Endothelial cell of umbilical vein (primary cell): ENCODE results near the gene ASCL4. TPM values are rescaled to one million over a fixed set of nuclear protein-coding genes. Genes with fewer than 3 reads are reported as not detected.

Experiments
- BruUV-seq: library from RNA; stranded (reverse); fragments of 400-500 nt; replicated peaks from 2 replicates; lab custom pipeline; 2021; lab: Mats Ljungman, UMichigan
- CTCF ChIA-PET: fragments of 300-600, 350-600 bp; sonication (Branson Sonifier 250); formaldehyde crosslinking; loops from one replicate; lab custom pipeline; 2021; ENCODE audit warnings: antibody characterized with exemption, inconsistent platforms; lab: Charles Lee
- POLR2A ChIA-PET: fragments of 300-600, 350-600 bp; sonication (Branson Sonifier 250); formaldehyde crosslinking; loops from one replicate; lab custom pipeline; 2021; ENCODE audit warnings: antibody characterized with exemption, inconsistent platforms; lab: Charles Lee
- DNase-seq: peaks from one replicate; pipeline ENCODE4 v3.0.0-alpha.2; 2011; ENCODE audit warnings: low read depth, low spot score
- FAIRE-seq: peaks from 2 replicates; lab custom pipeline; 2011; peaks lifted over from hg19 to GRCh38; lab: Jason Lieb, UNC
- H2AFZ ChIP-seq: 2 replicates; pipeline ENCODE4 v1.6.0; 2012; ENCODE audit warnings: low read depth, low read length, control low read depth, inconsistent platforms
- H3K27ac ChIP-seq: 2 replicates; pipeline ENCODE4 v1.5.1; 2011; ENCODE audit warnings: low read depth, mild to moderate bottlenecking, control low read depth, low read length, moderate library complexity; ENCODE audit not compliant: insufficient read depth
- H3K27me3 ChIP-seq, 2 experiments: 2 replicates each; pipeline versions ENCODE4 v1.6.0 to v1.6.1; 2011; ENCODE audit warnings: low read length in 2 of 2, mixed read lengths in 1 of 2; ENCODE audit not compliant: control insufficient read depth in 2 of 2, insufficient read depth in 2 of 2
- H3K36me3 ChIP-seq, 2 experiments: 2 replicates in 1 of 2; 3 replicates in 1 of 2; pipeline ENCODE4 v1.5.1; 2011; ENCODE audit warnings: low read length in 2 of 2, mild to moderate bottlenecking in 1 of 2, moderate library complexity in 1 of 2; ENCODE audit not compliant: control insufficient read depth in 2 of 2, insufficient read depth in 2 of 2; ENCODE audit errors: extremely low read depth in 1 of 2
- H3K4me1 ChIP-seq: 3 replicates; pipeline ENCODE4 v1.5.1; 2011; ENCODE audit warnings: mild to moderate bottlenecking, low read length; ENCODE audit not compliant: control insufficient read depth, insufficient read depth; ENCODE audit errors: extremely low read depth
- H3K4me2 ChIP-seq: 2 replicates; pipeline ENCODE4 v1.6.1; 2011; ENCODE audit warnings: low read length, control low read depth, mixed read lengths; ENCODE audit not compliant: insufficient read depth
- H3K4me3 ChIP-seq, 3 experiments: fragments of 200-600 bp in 1 of 3; sonication (generic), shearing (Covaris generic) in 1 of 3; replicated peaks in 1 of 3; 2 replicates each; pipeline ENCODE4 v1.5.1; 2011 to 2016; ENCODE audit warnings: control low read depth in 3 of 3, low read length in 3 of 3, mild to moderate bottlenecking in 2 of 3, inconsistent platforms in 1 of 3, low read depth in 1 of 3, moderate library complexity in 1 of 3; ENCODE audit not compliant: insufficient read depth in 1 of 3
- H3K79me2 ChIP-seq: 2 replicates; pipeline ENCODE4 v1.6.0; 2012; ENCODE audit warnings: low read length, inconsistent platforms; ENCODE audit not compliant: control insufficient read depth, insufficient read depth
- H3K9ac ChIP-seq: replicated peaks from 2 replicates; pipeline ENCODE3; 2011; ENCODE audit warnings: low read length, control low read depth; ENCODE audit not compliant: insufficient read depth; ENCODE audit errors: extremely low read depth
- H3K9me1 ChIP-seq: replicated peaks from 3 replicates; pipeline ENCODE4 v1.6.0; 2011; ENCODE audit warnings: mild to moderate bottlenecking, low read length; ENCODE audit not compliant: control insufficient read depth, insufficient read depth; ENCODE audit errors: extremely low read depth
- H3K9me3 ChIP-seq: replicated peaks from 2 replicates; pipeline ENCODE4 v1.5.1; 2012; ENCODE audit warnings: low read length, inconsistent platforms; ENCODE audit not compliant: control insufficient read depth, insufficient read depth
- H4K20me1 ChIP-seq: replicated peaks from 2 replicates; pipeline ENCODE3; 2011; ENCODE audit warnings: mild to moderate bottlenecking, low read length; ENCODE audit not compliant: control insufficient read depth, insufficient read depth; ENCODE audit errors: extremely low read depth
- EZH2 ChIP-seq: IDR thresholded peaks from 2 replicates; pipeline ENCODE4 v1.6.1; 2012; ENCODE audit warnings: borderline replicate concordance, low read depth, mild to moderate bottlenecking, moderate library complexity, low read length, inconsistent platforms; ENCODE audit not compliant: severe bottlenecking
- FOS ChIP-seq: IDR thresholded peaks from 2 replicates; pipeline ENCODE4 v1.6.1; 2011; ENCODE audit warnings: mild to moderate bottlenecking, low read length, moderate library complexity, borderline replicate concordance; ENCODE audit not compliant: insufficient read depth
- GATA2 ChIP-seq: IDR thresholded peaks from 2 replicates; pipeline ENCODE4 v1.7.0; 2011; ENCODE audit warnings: low read depth, mild to moderate bottlenecking, moderate library complexity, mixed read lengths, low read length; ENCODE audit not compliant: insufficient read length, insufficient read depth
- JUN ChIP-seq: IDR thresholded peaks from 2 replicates; pipeline ENCODE4 v1.6.1; 2011; ENCODE audit warnings: borderline replicate concordance, low read depth; ENCODE audit not compliant: insufficient read length, insufficient read depth
- MYC ChIP-seq: IDR thresholded peaks from one replicate; pipeline ENCODE4 v1.6.1; 2011; ENCODE audit warnings: mild to moderate bottlenecking, low read depth, low read length
- POLR2A ChIP-seq: IDR thresholded peaks from 2 replicates; pipeline ENCODE4 v1.6.1; 2012; ENCODE audit warnings: low read depth, mild to moderate bottlenecking, control low read depth, low read length
- POLR2AphosphoS5 ChIP-seq: IDR thresholded peaks from 2 replicates; pipeline ENCODE4 v1.6.1; 2012; ENCODE audit warnings: low read depth, mild to moderate bottlenecking, control low read depth, low read length, moderate library complexity; ENCODE audit not compliant: insufficient read depth
- dilution Hi-C: fragments of 300-500 bp; cut with MboI; formaldehyde crosslinking; loops from one replicate; pipeline ENCODE4 v1.15.0; 2019; ENCODE audit warnings: low sequenced_read_pairs; ENCODE audit not compliant: extremely low pct_ligation_motif_present
- intact Hi-C: fragments of 100-400 bp; cut with micrococcal nuclease; formaldehyde crosslinking; loops from one replicate; pipeline ENCODE4 v1.10.0; 2022
- polyA plus RNA-seq, 4 experiments: library from polyadenylated mRNA; depleted of rRNA in 3 of 4; stranded (reverse) in 3 of 4; unstranded in 1 of 4; fragments of >200 nt; gene quantifications; 2 replicates each; pipeline versions ENCODE4 v1.2.1 to v1.2.3, GENCODE V29; 2011 to 2012; ENCODE audit warnings: missing spikeins in 1 of 4
- total RNA-seq: library from RNA; stranded (reverse); gene quantifications from 2 replicates; pipeline ENCODE4 v1.2.3, GENCODE V29; 2021
- TF ChIP-seq, protein P1 (sequence below), 2 donors: IDR thresholded peaks; 1 replicate in 1 of 2; 2 replicates in 1 of 2; pipeline ENCODE4 v1.5.1; 2011; ENCODE audit warnings: low read length in 2 of 2, mild to moderate bottlenecking in 2 of 2, moderate library complexity in 2 of 2, control low read depth in 1 of 2, inconsistent platforms in 1 of 2, low read depth in 1 of 2; ENCODE audit not compliant: insufficient read depth in 1 of 2; ENCODE audit errors: extremely low read depth in 1 of 2
- TF ChIP-seq, protein P2 (sequence below): IDR thresholded peaks from 2 replicates; pipeline ENCODE4 v1.6.1; 2011; ENCODE audit not compliant: insufficient read depth, insufficient read length

The ASCL4 gene
- total and polyA plus RNA-seq, 2 donors (not counting 3 experiments of a cell fraction or from before 2014, with no cell fraction given) = not detected

DNA sequence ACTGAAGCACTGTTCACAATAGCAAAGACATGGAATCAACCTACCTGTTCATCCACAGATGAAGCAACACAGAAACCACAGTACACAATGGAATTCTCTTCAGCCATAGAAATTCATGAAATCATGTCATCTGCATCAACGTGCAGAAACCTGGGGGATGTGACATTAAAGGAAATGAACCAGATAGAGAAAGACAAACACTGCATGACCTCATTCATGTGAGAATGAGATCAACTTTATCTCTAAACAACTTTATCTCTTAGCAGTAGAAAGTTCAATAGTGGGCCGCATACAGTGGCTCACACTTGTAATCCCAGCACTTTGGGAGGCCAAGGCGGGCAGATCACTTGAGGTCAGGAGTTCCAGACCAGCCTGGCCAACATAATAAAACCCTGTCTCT lies 19.9 kb downstream of the ASCL4 start:
- no TSS peak for BruUV-seq
- Histone ChIP-seq H4K20me1 (no peaks in the 10 kb centered on the region), H3K9me1 (no peaks in the 10 kb centered on the region), H3K27ac (no peak overlapping the region), H3K4me1 (no peaks in the 10 kb centered on the region), H3K27me3 (no peaks in the 10 kb centered on the region), H3K9ac (no peak overlapping the region), H3K36me3 (no peaks in the 10 kb centered on the region), H3K9me3 (no peaks in the 10 kb centered on the region), H3K4me3 (no peak overlapping the region), H2AFZ (no peak overlapping the region), H3K79me2 (no peaks in the 10 kb centered on the region), H3K4me2 (no peak overlapping the region)
- TF ChIP-seq POLR2A (no peak), JUN (no peak), MYC (no peak), EZH2 (no peak), POLR2AphosphoS5 (no peak), GATA2 (no peak), FOS (no peak)
- TF ChIP-seq, protein P1, sequence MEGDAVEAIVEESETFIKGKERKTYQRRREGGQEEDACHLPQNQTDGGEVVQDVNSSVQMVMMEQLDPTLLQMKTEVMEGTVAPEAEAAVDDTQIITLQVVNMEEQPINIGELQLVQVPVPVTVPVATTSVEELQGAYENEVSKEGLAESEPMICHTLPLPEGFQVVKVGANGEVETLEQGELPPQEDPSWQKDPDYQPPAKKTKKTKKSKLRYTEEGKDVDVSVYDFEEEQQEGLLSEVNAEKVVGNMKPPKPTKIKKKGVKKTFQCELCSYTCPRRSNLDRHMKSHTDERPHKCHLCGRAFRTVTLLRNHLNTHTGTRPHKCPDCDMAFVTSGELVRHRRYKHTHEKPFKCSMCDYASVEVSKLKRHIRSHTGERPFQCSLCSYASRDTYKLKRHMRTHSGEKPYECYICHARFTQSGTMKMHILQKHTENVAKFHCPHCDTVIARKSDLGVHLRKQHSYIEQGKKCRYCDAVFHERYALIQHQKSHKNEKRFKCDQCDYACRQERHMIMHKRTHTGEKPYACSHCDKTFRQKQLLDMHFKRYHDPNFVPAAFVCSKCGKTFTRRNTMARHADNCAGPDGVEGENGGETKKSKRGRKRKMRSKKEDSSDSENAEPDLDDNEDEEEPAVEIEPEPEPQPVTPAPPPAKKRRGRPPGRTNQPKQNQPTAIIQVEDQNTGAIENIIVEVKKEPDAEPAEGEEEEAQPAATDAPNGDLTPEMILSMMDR (IDR thresholded peaks at IDR 0.05; ENCODE audit: extremely low read depth in 1 of 2, insufficient read depth in 1 of 2, low read depth in 1 of 2, low read length in 2 of 2) = no peak
- TF ChIP-seq, protein P2, sequence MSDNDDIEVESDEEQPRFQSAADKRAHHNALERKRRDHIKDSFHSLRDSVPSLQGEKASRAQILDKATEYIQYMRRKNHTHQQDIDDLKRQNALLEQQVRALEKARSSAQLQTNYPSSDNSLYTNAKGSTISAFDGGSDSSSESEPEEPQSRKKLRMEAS = no peak
- DNase-seq (no peak), FAIRE-seq (no peak)
- CTCF ChIA-PET = no interaction called here
- POLR2A ChIA-PET = no interaction called here
- dilution Hi-C loops (no loop called here), intact Hi-C loops (no loop called here)
